Stimulated activated CD4-positive, alpha-beta T cell treated with anti-CD3 and anti-CD28 coated beads, Interleukin-12 subunit alpha, Interleukin-12 subunit beta, amount 100 ng/mL, for 24 hours (primary cell): ENCODE data around the gene KCNN3.

Source experiments
- DNase-seq, 2 experiments: peaks; one replicate each; pipeline ENCODE4 v3.0.0-alpha.2; 2020; ENCODE audit warnings: low read depth in 2 of 2

KCNN3 gene

GRCh38 chr1:154772056-154772455 lies 98.0 kb downstream of the KCNN3 start:
- DNase-seq: no peak

- no peak for DNase-seq
Measured at GRCh38 chr1:154770897-154771594, 99.0 kb downstream of the KCNN3 start.

- no peak for DNase-seq
Measured at GRCh38 chr1:154769193-154769895, 100.7 kb downstream of the KCNN3 start.

GRCh38 chr1:154768456-154769125 lies 101.5 kb downstream of the KCNN3 start:
- no peak for DNase-seq

- no peak for DNase-seq
Measured at GRCh38 chr1:154767315-154768240, 102.5 kb downstream of the KCNN3 start.

- DNase-seq: no peak
Measured at GRCh38 chr1:154765970-154766369, 104.1 kb downstream of the KCNN3 start.

GRCh38 chr1:154764773-154765172 lies 105.3 kb downstream of the KCNN3 start:
- no peak for DNase-seq

- DNase-seq: no peak
Measured at GRCh38 chr1:154764181-154764580, 105.9 kb downstream of the KCNN3 start.

- peak; percentile 63 to 81 for DNase-seq
Measured at GRCh38 chr1:154760469-154760933, 109.6 kb downstream of the KCNN3 start.

- DNase-seq: no peak
Measured at GRCh38 chr1:154759793-154760192, 110.3 kb downstream of the KCNN3 start.

- peak in 1 of 2 experiments; percentile 71 for DNase-seq
Measured at GRCh38 chr1:154759196-154759595, 110.9 kb downstream of the KCNN3 start.

GRCh38 chr1:154758346-154758745 lies 111.7 kb downstream of the KCNN3 start:
- DNase-seq: no peak

GRCh38 chr1:154756793-154757548 lies 113.1 kb downstream of the KCNN3 start:
- DNase-seq: no peak

GRCh38 chr1:154755858-154756730 lies 114.0 kb downstream of the KCNN3 start:
- no peak for DNase-seq

GRCh38 chr1:154753426-154753825 lies 116.7 kb downstream of the KCNN3 start:
- no peak for DNase-seq

GRCh38 chr1:154752273-154753030 lies 117.6 kb downstream of the KCNN3 start:
- DNase-seq: no peak

GRCh38 chr1:154751690-154752089 lies 118.4 kb downstream of the KCNN3 start:
- DNase-seq: no peak

GRCh38 chr1:154750681-154751665 lies 119.1 kb downstream of the KCNN3 start:
- no peak for DNase-seq
